Aorta (tissue), 5 donors: ENCODE results near the gene GPX4. TPM values are rescaled to one million over a fixed set of nuclear protein-coding genes. Genes with fewer than 3 reads are reported as not detected.
A peak's percentile ranks its signal among the peaks of the same experiment; 100 is the strongest.

Experiments used
- ATAC-seq: fragments of 200-7000 bp; cut with Tn5 transposase; one replicate; pipeline ENCODE4 v1.9.1; 2022; ENCODE audit warnings: moderate library complexity; ENCODE audit not compliant: low FRiP score
- DNase-seq, 2 donors: peaks; one replicate each; pipeline ENCODE4 v3.0.0-alpha.2; 2020
- H3K27ac ChIP-seq, 2 donors: one replicate each; pipeline ENCODE4 v1.5.1; 2013; ENCODE audit warnings: low read length in 2 of 2, mild to moderate bottlenecking in 2 of 2, moderate library complexity in 2 of 2, control low read depth in 1 of 2, inconsistent platforms in 1 of 2, low read depth in 1 of 2
- H3K27me3 ChIP-seq, 2 donors: one replicate each; pipeline ENCODE4 v1.6.1; 2013; ENCODE audit warnings: control low read depth in 1 of 2, low read length in 1 of 2, mild to moderate bottlenecking in 1 of 2, moderate library complexity in 1 of 2; ENCODE audit not compliant: insufficient read depth in 2 of 2, control insufficient read depth in 1 of 2
- H3K36me3 ChIP-seq, 2 donors: one replicate each; pipeline ENCODE4 v1.6.1; 2013; ENCODE audit warnings: control low read depth in 1 of 2, low read length in 1 of 2, mild to moderate bottlenecking in 1 of 2; ENCODE audit not compliant: insufficient read depth in 2 of 2, control insufficient read depth in 1 of 2
- H3K4me1 ChIP-seq, 2 donors: one replicate each; pipeline ENCODE4 v1.6.1; 2013; ENCODE audit warnings: low read length in 2 of 2, control low read depth in 1 of 2, mild to moderate bottlenecking in 1 of 2, moderate library complexity in 1 of 2; ENCODE audit not compliant: insufficient read depth in 2 of 2, control insufficient read depth in 1 of 2
- H3K4me3 ChIP-seq, 2 donors: one replicate each; pipeline ENCODE4 v1.5.1; 2013; ENCODE audit warnings: low read length in 2 of 2, control low read depth in 1 of 2, mild to moderate bottlenecking in 1 of 2
- H3K9me3 ChIP-seq: one replicate; pipeline ENCODE4 v1.6.1; 2013; ENCODE audit warnings: mild to moderate bottlenecking, low read length; ENCODE audit not compliant: control insufficient read depth
- WGBS, 2 donors: extraction: QIAGEN DNeasy Blood & Tissue Kit; methylation state at CpG; one replicate each; pipeline ENCODE4 v1.1.7; 2013; 5-methylcytosine and 5-hydroxymethylcytosine counted together
- intact Hi-C, 2 donors: fragments of 100-400 bp; cut with DNase I; formaldehyde crosslinking; loops; one replicate each; pipeline versions ENCODE4 v1.14.2 to v1.15.0; 2022
- long read RNA-seq, 2 donors: library from polyadenylated mRNA; unstranded; transcript quantifications; one replicate each; pipeline ENCODE4 v2.0.0, GENCODE V29; 2020 to 2021
- polyA plus RNA-seq, 2 donors: library from polyadenylated mRNA; stranded (reverse); fragments of 200-250 nt; gene quantifications; one replicate each; pipeline ENCODE4 v1.2.3, GENCODE V29; 2013
- total RNA-seq, 2 donors: library from RNA; stranded (reverse); fragmentation: NEBNext Ultra II Directional; extraction: Animal tissue kit (Norgen Biotek cat#: 25700); gene quantifications; one replicate each; pipeline ENCODE4 v1.2.1, GENCODE V29; 2021
- donor health status: healthy with polysubstance abuse.
- donor health status: Bipolar disorder and iron deficiency.
- donor health status: DM: no; HTN: no; CAD: no.
- donor health status: DM: no; HTN: no; CAD: no.
- donor health status: DM: yes; HTN: yes; CAD: no.

The GPX4 gene, protein sequence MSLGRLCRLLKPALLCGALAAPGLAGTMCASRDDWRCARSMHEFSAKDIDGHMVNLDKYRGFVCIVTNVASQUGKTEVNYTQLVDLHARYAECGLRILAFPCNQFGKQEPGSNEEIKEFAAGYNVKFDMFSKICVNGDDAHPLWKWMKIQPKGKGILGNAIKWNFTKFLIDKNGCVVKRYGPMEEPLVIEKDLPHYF
- total RNA-seq = 100 to 1,000 TPM; 165 to 236 TPM
- 100 to 1,000 TPM; 696 to 786 TPM for polyA plus RNA-seq
- long read RNA-seq, donor 1, transcript GPX4-201 (7 exons, 919 nt) = major isoform, 74 of 101 reads
- long read RNA-seq, donor 1, transcript GPX4-204 (6 exons, 536 nt) = minor isoform, 9 of 101 reads
- long read RNA-seq, donor 1, partial matches to known transcripts = 11 of 101 reads
- long read RNA-seq, donor 1, other reads (novel, unspliced or antisense) = 6 of 101 reads
- long read RNA-seq, donor 2, transcript GPX4-201 (7 exons, 919 nt) = major isoform, 69 of 111 reads
- long read RNA-seq, donor 2, transcript GPX4-204 (6 exons, 536 nt) = minor isoform, 5 of 111 reads
- long read RNA-seq, donor 2, partial matches to known transcripts = 22 of 111 reads
- long read RNA-seq, donor 2, other reads (novel, unspliced or antisense) = 13 of 111 reads

- Histone ChIP-seq H3K27ac (peak within 1 kb of the TSS; percentile 80 to 98), H3K4me1 (no peaks in the 10 kb centered on the region), H3K4me3 (peak within 1 kb of the TSS; percentile 81 to 85), H3K36me3 (no peaks in the 10 kb centered on the region), H3K27me3 (no peaks in the 10 kb centered on the region), H3K9me3 (no peaks in the 10 kb centered on the region)
- ATAC-seq (peak; percentile 91), DNase-seq (peak; percentile 100)
- intact Hi-C loops = loop anchor here (2.0 to 5.0 kb wide), 2 partner anchors 77 to 83 kb away; partner anchors contain the start of genes CNN2 (in 1 of the 2), RNU6-2 (in 1 of the 2) and TMEM259 (in 1 of the 2)
- WGBS, 2 donors = 0% methylated on average over 62 to 75 of the region's 75 CpGs
These were observed at the start of gene GPX4 for GRCh38 chr19:1103708-1104310. Gene GPX4 (plus strand): TSS chr19:1103994. CDS start chr19:1104044, 50 bp downstream.

DNA sequence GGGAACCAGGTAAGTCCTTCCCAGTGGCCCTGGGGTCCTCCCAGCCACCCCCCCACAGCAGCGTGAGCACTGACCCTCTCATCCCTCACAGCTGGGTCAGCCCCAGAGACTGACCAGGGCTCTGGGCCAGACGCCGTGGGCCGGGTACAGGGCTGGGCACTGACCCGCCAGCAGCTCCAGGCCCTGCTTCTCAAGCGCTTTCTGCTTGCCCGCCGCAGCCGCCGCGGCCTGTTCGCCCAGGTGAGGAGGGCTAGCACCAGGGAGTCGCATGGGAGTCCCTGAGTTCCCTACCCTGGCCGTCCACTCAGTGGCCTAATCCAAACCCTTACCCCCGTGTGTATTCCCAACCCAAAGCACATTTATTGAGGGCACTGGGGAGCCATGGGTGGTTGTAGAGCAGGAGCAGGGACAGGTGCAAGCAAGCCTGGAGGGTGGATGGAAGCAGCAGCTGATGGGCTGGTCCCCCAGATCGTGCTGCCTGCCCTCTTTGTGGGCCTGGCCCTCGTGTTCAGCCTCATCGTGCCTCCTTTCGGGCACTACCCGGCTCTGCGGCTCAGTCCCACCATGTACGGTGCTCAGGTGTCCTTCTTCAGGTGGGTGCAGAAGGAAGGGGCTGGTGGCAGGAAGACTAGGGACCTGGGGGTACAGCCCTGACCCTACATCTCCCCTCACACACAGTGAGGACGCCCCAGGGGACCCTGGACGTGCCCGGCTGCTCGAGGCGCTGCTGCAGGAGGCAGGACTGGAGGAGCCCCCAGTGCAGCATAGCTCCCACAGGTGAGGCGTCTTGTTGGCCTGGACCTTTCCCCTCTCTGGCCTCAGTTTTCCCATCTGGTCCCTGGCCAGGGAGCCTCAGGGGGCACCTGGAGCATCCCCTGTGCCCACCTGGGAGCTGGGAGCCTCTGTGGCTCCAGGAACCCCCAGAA lies 49.4 kb upstream of the GPX4 start:
- Histone ChIP-seq H3K4me3 (no peak overlapping the region), H3K9me3 (peaks cover 7% of the 10 kb centered on the region), H3K36me3 (no peaks in the 10 kb centered on the region), H3K27me3 (no peaks in the 10 kb centered on the region), H3K27ac (no peak overlapping the region), H3K4me1 (no peaks in the 10 kb centered on the region)
- 94 to 96% methylated on average over 28 of the region's 28 CpGs for WGBS, 2 donors
- DNase-seq (no peak), ATAC-seq (no peak)
- intact Hi-C loops = no loop called here

DNA sequence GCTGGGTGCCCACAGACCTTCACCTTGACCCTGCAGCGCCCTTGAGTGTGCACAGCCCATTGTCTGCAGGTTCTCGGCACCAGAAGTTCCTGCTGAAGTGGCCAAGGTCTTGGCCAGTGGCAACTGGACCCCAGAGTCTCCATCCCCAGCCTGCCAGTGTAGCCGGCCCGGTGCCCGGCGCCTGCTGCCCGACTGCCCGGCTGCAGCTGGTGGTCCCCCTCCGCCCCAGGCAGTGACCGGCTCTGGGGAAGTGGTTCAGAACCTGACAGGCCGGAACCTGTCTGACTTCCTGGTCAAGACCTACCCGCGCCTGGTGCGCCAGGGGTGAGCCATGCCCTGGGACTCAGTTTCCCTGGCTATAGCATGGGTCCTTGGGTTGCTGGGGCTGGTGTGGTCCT lies 48.8 kb upstream of the GPX4 start:
- DNase-seq (no peak), ATAC-seq (no peak)
- no peaks in the 10 kb centered on the region for H3K27me3 ChIP-seq
- WGBS, 2 donors = 92 to 94% methylated on average over 14 of the region's 14 CpGs
- no peak overlapping the region for H3K27ac ChIP-seq
- intact Hi-C loops = no loop called here
- H3K36me3 ChIP-seq = no peaks in the 10 kb centered on the region
- no peaks in the 10 kb centered on the region for H3K4me1 ChIP-seq
- peaks cover 7% of the 10 kb centered on the region for H3K9me3 ChIP-seq
- no peak overlapping the region for H3K4me3 ChIP-seq

DNA sequence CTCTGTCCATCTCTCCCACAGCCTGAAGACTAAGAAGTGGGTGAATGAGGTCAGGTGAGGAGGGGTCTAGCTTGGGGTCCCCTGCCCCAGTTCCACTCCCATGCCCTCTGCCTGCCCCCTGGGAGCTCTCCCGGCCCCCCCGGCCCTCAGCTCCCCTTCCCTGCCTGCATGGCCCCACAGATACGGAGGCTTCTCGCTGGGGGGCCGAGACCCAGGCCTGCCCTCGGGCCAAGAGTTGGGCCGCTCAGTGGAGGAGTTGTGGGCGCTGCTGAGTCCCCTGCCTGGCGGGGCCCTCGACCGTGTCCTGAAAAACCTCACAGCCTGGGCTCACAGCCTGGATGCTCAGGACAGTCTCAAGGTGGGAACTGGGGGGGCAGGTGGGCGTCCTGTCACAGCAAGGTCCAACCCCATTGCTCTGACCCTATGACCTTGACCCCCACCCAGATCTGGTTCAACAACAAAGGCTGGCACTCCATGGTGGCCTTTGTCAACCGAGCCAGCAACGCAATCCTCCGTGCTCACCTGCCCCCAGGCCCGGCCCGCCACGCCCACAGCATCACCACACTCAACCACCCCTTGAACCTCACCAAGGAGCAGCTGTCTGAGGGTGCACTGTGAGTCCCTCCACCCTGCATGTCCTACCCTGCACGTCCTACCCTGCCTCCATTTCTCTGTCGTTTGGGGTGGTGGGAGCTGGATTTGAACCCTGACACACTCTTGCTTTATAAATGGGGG lies 47.7 kb upstream of the GPX4 start:
- no peak overlapping the region for H3K27ac ChIP-seq
- intact Hi-C loops = no loop called here
- H3K9me3 ChIP-seq = peaks cover 7% of the 10 kb centered on the region
- ATAC-seq (no peak), DNase-seq (no peak)
- no peaks in the 10 kb centered on the region for H3K36me3 ChIP-seq
- H3K4me3 ChIP-seq = no peak overlapping the region
- H3K4me1 ChIP-seq = no peaks in the 10 kb centered on the region
- 96 to 97% methylated on average over 20 of the region's 20 CpGs for WGBS, 2 donors
- no peaks in the 10 kb centered on the region for H3K27me3 ChIP-seq

GRCh38 chr19:1057176-1057855 lies 46.5 kb upstream of the GPX4 start:
- no peak for DNase-seq
- intact Hi-C loops = no loop called here
- no peaks in the 10 kb centered on the region for H3K27me3 ChIP-seq
- 49 to 56% methylated on average over 3 of the region's 3 CpGs for WGBS, 2 donors
- H3K9me3 ChIP-seq = peaks cover 7% of the 10 kb centered on the region
- ATAC-seq = no peak
- H3K36me3 ChIP-seq = no peaks in the 10 kb centered on the region
- H3K27ac ChIP-seq = no peak overlapping the region
- H3K4me1 ChIP-seq = no peaks in the 10 kb centered on the region
- no peak overlapping the region for H3K4me3 ChIP-seq

GRCh38 chr19:1058112-1058511 lies 45.7 kb upstream of the GPX4 start:
- Histone ChIP-seq H3K27me3 (no peaks in the 10 kb centered on the region), H3K9me3 (peaks cover 7% of the 10 kb centered on the region), H3K4me3 (no peak overlapping the region), H3K36me3 (no peaks in the 10 kb centered on the region), H3K27ac (no peak overlapping the region), H3K4me1 (no peaks in the 10 kb centered on the region)
- 95 to 96% methylated on average over 5 of the region's 5 CpGs for WGBS, 2 donors
- ATAC-seq = no peak
- DNase-seq = no peak
- intact Hi-C loops = no loop called here

DNA sequence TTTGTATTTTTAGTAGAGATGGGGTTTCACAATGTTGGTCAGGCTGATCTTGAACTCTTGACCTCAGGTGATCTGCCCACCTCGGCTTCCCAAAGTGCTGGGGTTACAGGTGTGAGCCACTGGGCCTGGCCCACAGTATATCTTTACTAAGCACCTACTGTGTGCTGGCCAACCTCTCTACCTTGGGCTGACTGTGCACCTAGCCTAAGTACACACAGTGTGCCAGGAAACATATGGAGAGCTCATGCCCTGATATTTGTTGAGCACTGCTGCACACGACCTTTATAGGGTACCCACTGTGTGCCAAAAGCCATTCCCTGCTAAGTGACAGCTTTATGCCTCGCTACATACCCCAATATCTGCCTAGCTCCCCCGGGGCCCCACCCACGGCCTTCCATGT lies 43.1 kb upstream of the GPX4 start:
- no peak overlapping the region for H3K4me3 ChIP-seq
- DNase-seq = no peak
- ATAC-seq = no peak
- H3K4me1 ChIP-seq = no peaks in the 10 kb centered on the region
- 84 to 90% methylated on average over 5 of the region's 5 CpGs for WGBS, 2 donors
- intact Hi-C loops = no loop called here
- no peaks in the 10 kb centered on the region for H3K36me3 ChIP-seq
- H3K9me3 ChIP-seq = peaks cover 7% of the 10 kb centered on the region
- H3K27ac ChIP-seq = no peak overlapping the region
- H3K27me3 ChIP-seq = no peaks in the 10 kb centered on the region
